ENCODE data around the gene SYNDIG1.

The SYNDIG1 gene

GRCh38 chr20:24629668-24630067, 160.2 kb downstream of the SYNDIG1 start:
- DNase-seq (ENCODE audit: low spot score) (no peak), FAIRE-seq (no peak)

- DNase-seq (ENCODE audit: low spot score), result no peak
- no peak for FAIRE-seq
These were observed 161.2 kb downstream of the SYNDIG1 start for GRCh38 chr20:24630486-24631172.

- DNase-seq (ENCODE audit: low spot score) (no peak), FAIRE-seq (no peak)
These were observed 161.7 kb downstream of the SYNDIG1 start for GRCh38 chr20:24631173-24631505.

GRCh38 chr20:24632581-24632980, 163.2 kb downstream of the SYNDIG1 start:
- no peak for FAIRE-seq
- DNase-seq (ENCODE audit: low spot score), result no peak

- FAIRE-seq (no peak), DNase-seq (ENCODE audit: low spot score) (no peak)
These were observed 163.6 kb downstream of the SYNDIG1 start for GRCh38 chr20:24633026-24633425.

- FAIRE-seq (no peak), DNase-seq (ENCODE audit: low spot score) (no peak)
These were observed 164.1 kb downstream of the SYNDIG1 start for GRCh38 chr20:24633521-24633920.

- peak; percentile 90 for DNase-seq (ENCODE audit: low spot score)
These were observed 165.4 kb downstream of the SYNDIG1 start for GRCh38 chr20:24634855-24635254.

GRCh38 chr20:24636626-24637025, 167.2 kb downstream of the SYNDIG1 start:
- FAIRE-seq (no peak), DNase-seq (ENCODE audit: low spot score) (no peak)

More at GRCh38 chr20:24634855-24635254, 165.4 kb downstream of the SYNDIG1 start:
- FAIRE-seq, result peak; percentile 67

GRCh38 chr20:24637087-24637486, 167.7 kb downstream of the SYNDIG1 start:
- no peak for FAIRE-seq
- DNase-seq (ENCODE audit: low spot score), result no peak

GRCh38 chr20:24637941-24638340, 168.5 kb downstream of the SYNDIG1 start:
- no peak for FAIRE-seq
- DNase-seq (ENCODE audit: low spot score), result no peak

- FAIRE-seq (no peak), DNase-seq (ENCODE audit: low spot score) (no peak)
These were observed 169.4 kb downstream of the SYNDIG1 start for GRCh38 chr20:24638591-24639548.

GRCh38 chr20:24640276-24640675, 170.8 kb downstream of the SYNDIG1 start:
- DNase-seq (ENCODE audit: low spot score) (no peak), FAIRE-seq (no peak)

GRCh38 chr20:24640686-24641085, 171.3 kb downstream of the SYNDIG1 start:
- DNase-seq (ENCODE audit: low spot score) (no peak), FAIRE-seq (no peak)

- FAIRE-seq, result no peak
These were observed 174.6 kb downstream of the SYNDIG1 start for GRCh38 chr20:24643731-24644626.

GRCh38 chr20:24646321-24646720, 176.9 kb downstream of the SYNDIG1 start:
- FAIRE-seq, result no peak

More at GRCh38 chr20:24643731-24644626, 174.6 kb downstream of the SYNDIG1 start:
- no peak for DNase-seq (ENCODE audit: low spot score)

GRCh38 chr20:24647713-24648112, 178.3 kb downstream of the SYNDIG1 start:
- no peak for DNase-seq (ENCODE audit: low spot score)
- FAIRE-seq, result no peak

More at GRCh38 chr20:24646321-24646720, 176.9 kb downstream of the SYNDIG1 start:
- DNase-seq (ENCODE audit: low spot score), result no peak

GRCh38 chr20:24648481-24648880, 179.1 kb downstream of the SYNDIG1 start:
- DNase-seq (ENCODE audit: low spot score), result no peak
- no peak for FAIRE-seq

- FAIRE-seq (no peak), DNase-seq (ENCODE audit: low spot score) (no peak)
These were observed 179.5 kb downstream of the SYNDIG1 start for GRCh38 chr20:24648919-24649318.

- FAIRE-seq, result no peak
- no peak for DNase-seq (ENCODE audit: low spot score)
These were observed 180.5 kb downstream of the SYNDIG1 start for GRCh38 chr20:24649787-24650490.

GRCh38 chr20:24651171-24651975, 181.9 kb downstream of the SYNDIG1 start:
- peak; percentile 70 for DNase-seq (ENCODE audit: low spot score)
- no peak for FAIRE-seq
